GM12878 (cell line): ENCODE data around the gene ABL2. TPM values are rescaled to one million over a fixed set of nuclear protein-coding genes. Genes with fewer than 3 reads are reported as not detected.

Source experiments
- ATAC-seq: fragments of 200-7000 bp; cut with Tn5 transposase; 3 replicates; pipeline ENCODE4 v1.9.1; 2020; ENCODE audit warnings: mild to moderate bottlenecking, moderate library complexity
- BruUV-seq: library from RNA; stranded (reverse); fragments of 400-500 nt; replicated peaks from 2 replicates; lab custom pipeline; 2021; lab: Mats Ljungman, UMichigan
- CTCF ChIA-PET: fragments of 300-600 bp; sonication (Branson Sonifier 250); formaldehyde crosslinking; extraction: SDS; loops from one replicate; lab custom pipeline; 2021; ENCODE audit warnings: inconsistent platforms; lab: Yijun Ruan, JAX
- POLR2A ChIA-PET: fragments of 350-600 bp; formaldehyde crosslinking; extraction: SDS; loops from one replicate; lab custom pipeline; 2021; ENCODE audit warnings: inconsistent platforms; lab: Charles Lee
- RAD21 ChIA-PET: fragments of 300-600 bp; sonication (Branson Sonifier 250); formaldehyde crosslinking; loops from one replicate; lab custom pipeline; 2023; ENCODE audit warnings: antibody characterized with exemption; ENCODE audit not compliant: unreplicated experiment; lab: Charles Lee
- SMC1A ChIA-PET: fragments of 300-600 bp; sonication (Branson Sonifier 250); formaldehyde crosslinking; loops from one replicate; lab custom pipeline; 2023; ENCODE audit not compliant: unreplicated experiment, uncharacterized antibody; lab: Charles Lee
- DNase-seq: peaks from one replicate; pipeline ENCODE4 v3.0.0-alpha.2; 2011; ENCODE audit warnings: low read depth, low spot score
- FAIRE-seq: peaks from 3 replicates; lab custom pipeline; 2011; peaks lifted over from hg19 to GRCh38; lab: Jason Lieb, UNC
- H2AFZ ChIP-seq: 2 replicates; pipeline ENCODE4 v1.6.0; 2011; ENCODE audit warnings: low read depth, low read length, control low read depth; ENCODE audit not compliant: control insufficient read depth
- H3K27ac ChIP-seq: 2 replicates; pipeline ENCODE4 v1.5.1; 2011; ENCODE audit warnings: control low read depth; ENCODE audit not compliant: control insufficient read depth, insufficient read depth
- H3K27me3 ChIP-seq, 2 experiments: replicated peaks in 1 of 2; 2 replicates each; pipeline versions ENCODE4 v1.6.0 to v1.6.1; 2011; ENCODE audit warnings: low read length in 1 of 2; ENCODE audit not compliant: control insufficient read depth in 2 of 2, insufficient read depth in 2 of 2
- H3K36me3 ChIP-seq, 2 experiments: 2 replicates each; pipeline ENCODE4 v1.5.1; 2011; ENCODE audit warnings: low read length in 1 of 2; ENCODE audit not compliant: control insufficient read depth in 2 of 2, insufficient read depth in 2 of 2
- H3K4me1 ChIP-seq: 2 replicates; pipeline ENCODE4 v1.6.1; 2011; ENCODE audit warnings: mild to moderate bottlenecking, low read length, moderate library complexity, mixed read lengths; ENCODE audit not compliant: control insufficient read depth, insufficient read depth
- H3K4me2 ChIP-seq: 2 replicates; pipeline ENCODE4 v1.6.0; 2011; ENCODE audit warnings: control low read depth; ENCODE audit not compliant: control insufficient read depth, insufficient read depth
- H3K4me3 ChIP-seq: fragments of 200-600 bp; sonication (generic); 2 replicates; pipeline ENCODE4 v1.5.1; 2016
- H3K79me2 ChIP-seq: 2 replicates; pipeline ENCODE4 v1.6.0; 2011; ENCODE audit warnings: low read length; ENCODE audit not compliant: control insufficient read depth, insufficient read depth
- H3K9ac ChIP-seq: 2 replicates; pipeline ENCODE4 v1.8.0; 2011; ENCODE audit warnings: low read length, control low read depth, mixed read lengths; ENCODE audit not compliant: control insufficient read depth, insufficient read depth
- H3K9me3 ChIP-seq: replicated peaks from 3 replicates; pipeline ENCODE4 v1.5.1; 2011; ENCODE audit warnings: mild to moderate bottlenecking, low read length; ENCODE audit not compliant: control insufficient read depth, insufficient read depth
- H4K20me1 ChIP-seq: 2 replicates; pipeline ENCODE4 v1.6.0; 2011; ENCODE audit not compliant: control insufficient read depth, insufficient read depth
- BCL11A ChIP-seq: IDR thresholded peaks from 2 replicates; pipeline ENCODE4 v1.6.1; 2011; ENCODE audit warnings: low read depth, low read length
- CHD1 ChIP-seq: IDR thresholded peaks from 2 replicates; pipeline ENCODE4 v1.6.1; 2012; ENCODE audit warnings: low read depth, low read length, improper control_type of control experiment
- CHD4 ChIP-seq: fragments of 200-600 bp; sonication (generic); IDR thresholded peaks from 2 replicates; pipeline ENCODE4 v1.6.1; 2016; ENCODE audit warnings: mild to moderate bottlenecking
- CREB1 ChIP-seq: IDR thresholded peaks from 2 replicates; pipeline ENCODE4 v1.6.1; 2012; ENCODE audit warnings: low read depth, mild to moderate bottlenecking, inconsistent platforms
- EED ChIP-seq: sonication (generic); IDR thresholded peaks from 2 replicates; pipeline ENCODE4 v1.6.1; 2016; ENCODE audit warnings: antibody characterized with exemption, low read depth
- EGR1 ChIP-seq, 2 experiments: IDR thresholded peaks; 1 replicate in 1 of 2; 2 replicates in 1 of 2; pipeline ENCODE4 v1.6.1; 2011 to 2012; ENCODE audit warnings: low read depth in 2 of 2, low read length in 2 of 2, borderline replicate concordance in 1 of 2, mild to moderate bottlenecking in 1 of 2, moderate library complexity in 1 of 2
- EP300 ChIP-seq, 2 experiments: fragments of 150-350 bp in 1 of 2; IDR thresholded peaks; 2 replicates each; pipeline ENCODE4 v1.6.1; 2011 to 2012; ENCODE audit warnings: low read depth in 2 of 2, low read length in 2 of 2, borderline replicate concordance in 1 of 2, improper control_type of control experiment in 1 of 2, inconsistent platforms in 1 of 2; ENCODE audit not compliant: control insufficient read depth in 1 of 2
- HDAC2 ChIP-seq: fragments of 200-600 bp; sonication (generic); IDR thresholded peaks from 2 replicates; pipeline ENCODE4 v1.6.1; 2017
- IRF4 ChIP-seq: IDR thresholded peaks from 2 replicates; pipeline ENCODE4 v1.6.1; 2011; ENCODE audit warnings: low read depth, low read length
- MEF2B ChIP-seq: fragments of 450-650 bp; IDR thresholded peaks from 2 replicates; pipeline ENCODE4 v1.6.1; 2018; ENCODE audit warnings: mild to moderate bottlenecking, moderate library complexity; ENCODE audit not compliant: partially characterized antibody, poor library complexity, severe bottlenecking
- NKRF ChIP-seq: fragments of 450-650 bp; conservative IDR thresholded peaks from 2 replicates; pipeline ENCODE4 v1.6.1; 2017; ENCODE audit warnings: mild to moderate bottlenecking, moderate library complexity
- NRF1 ChIP-seq: conservative IDR thresholded peaks from 2 replicates; pipeline ENCODE4 v1.6.1; 2011; ENCODE audit warnings: mild to moderate bottlenecking, low read depth, low read length, improper control_type of control experiment
- RCOR1 ChIP-seq: conservative IDR thresholded peaks from 2 replicates; pipeline ENCODE4 v1.6.1; 2012; ENCODE audit warnings: low read depth, low read length, improper control_type of control experiment
- RELB ChIP-seq: fragments of 450-650 bp; IDR thresholded peaks from 2 replicates; pipeline ENCODE4 v1.6.1; 2017; ENCODE audit warnings: low read depth, mild to moderate bottlenecking, moderate library complexity
- SIN3A ChIP-seq: IDR thresholded peaks from 2 replicates; pipeline ENCODE4 v1.6.1; 2012; ENCODE audit warnings: low read depth, low read length, improper control_type of control experiment
- SKIL ChIP-seq: fragments of 450-650 bp; IDR thresholded peaks from 2 replicates; pipeline ENCODE4 v1.6.1; 2017; ENCODE audit warnings: mild to moderate bottlenecking, low read depth, inconsistent platforms; ENCODE audit not compliant: poor library complexity, severe bottlenecking
- SRF ChIP-seq, 2 experiments: IDR thresholded peaks; 2 replicates each; pipeline ENCODE4 v1.6.1; 2011; ENCODE audit warnings: low read depth in 2 of 2, low read length in 2 of 2, mild to moderate bottlenecking in 1 of 2, moderate library complexity in 1 of 2
- WRNIP1 ChIP-seq: IDR thresholded peaks from 2 replicates; pipeline ENCODE4 v1.6.1; 2011; ENCODE audit warnings: low read depth, low read length, improper control_type of control experiment, borderline replicate concordance
- ZNF24 ChIP-seq: fragments of 450-650 bp; IDR thresholded peaks from 2 replicates; pipeline ENCODE4 v1.6.1; 2017; ENCODE audit warnings: antibody characterized with exemption, mild to moderate bottlenecking
- ZZZ3 ChIP-seq: IDR thresholded peaks from 2 replicates; pipeline ENCODE4 v1.6.1; 2011; ENCODE audit warnings: low read depth; ENCODE audit not compliant: control insufficient read depth, insufficient read length
- WGBS: methylation state at CpG from one replicate; pipeline ENCODE4 v1.1.6; 2016; ENCODE audit warnings: low lambda C conversion rate; ENCODE audit not compliant: insufficient replicate concordance, insufficient coverage; ENCODE audit errors: missing lambda C conversion rate; 5-methylcytosine and 5-hydroxymethylcytosine counted together
- in situ Hi-C: fragments of 300-500 bp; cut with MboI; formaldehyde crosslinking; loops from 9 replicates; pipeline ENCODE4 v1.14.3; 2018; ENCODE audit warnings: mixed read lengths
- intact Hi-C: fragments of 100-400 bp; cut with micrococcal nuclease; formaldehyde crosslinking; loops from one replicate; pipeline ENCODE4 v1.14.2; 2022; ENCODE audit not compliant: unreplicated experiment
- polyA plus RNA-seq, 11 experiments: library from polyadenylated mRNA; depleted of rRNA in 4 of 11; unstranded in 6 of 11; stranded (reverse) in 5 of 11; fragments of >200 nt; fragmentation: Nextera tagmentation in 4 of 11; fragmentation: Illumina TruSeq in 1 of 11; extraction: Ambion mirVana in 4 of 11; extraction: Trizol in 1 of 11; gene quantifications; 1 replicate in 1 of 11; 2 replicates in 10 of 11; pipeline versions ENCODE4 v1.2.1 to v1.2.3, GENCODE V29; 2011 to 2016; ENCODE audit warnings: inconsistent platforms in 2 of 11, missing spikeins in 2 of 11, low read depth in 1 of 11
- total RNA-seq, 4 experiments: library from RNA; depleted of rRNA in 3 of 4; stranded (reverse); fragments of >200 nt in 3 of 4; fragmentation: Illumina TruSeq in 1 of 4; extraction: Trizol in 1 of 4; gene quantifications; 2 replicates each; pipeline versions ENCODE4 v1.2.1 to v1.2.3, GENCODE V29; 2013 to 2021

The ABL2 gene
- total and polyA plus RNA-seq, 10 of the 15 experiments (the other 5 are each of a cell fraction or from before 2014, with no cell fraction given): 0.57 to 9.4 (median 3.6) TPM

- H3K27ac ChIP-seq: no peak overlapping the region
- POLR2A ChIA-PET: interaction anchor here (1.1 to 1.3 kb wide), 2 partner anchors 11 to 61 kb away, joined by 3 read pairs; no protein-coding TSS in a partner anchor
- WGBS: 53% methylated on average over 6 of the region's 6 CpGs
- TF ChIP-seq NKRF (no peak), SRF (IDR thresholded peaks at IDR 0.05; ENCODE audit: low read depth in 2 of 2, low read length in 2 of 2) (no peak), CREB1 (no peak), IRF4 (no peak), EED (no peak), RCOR1 (no peak), ZZZ3 (no peak), EGR1 (IDR thresholded peaks at IDR 0.05; ENCODE audit: borderline replicate concordance in 1 of 2, low read depth in 2 of 2, low read length in 2 of 2) (no peak), MEF2B (no peak), SIN3A (no peak), WRNIP1 (no peak), EP300 (IDR thresholded peaks at IDR 0.05; ENCODE audit: borderline replicate concordance in 1 of 2, control insufficient read depth in 1 of 2, low read depth in 2 of 2, low read length in 2 of 2) (no peak), HDAC2 (no peak), BCL11A (no peak), CHD1 (no peak), NRF1 (no peak), RELB (no peak), ZNF24 (no peak), CHD4 (no peak), SKIL (no peak)
- no peaks in the 10 kb centered on the region for H3K36me3 ChIP-seq
- no peaks in the 10 kb centered on the region for H4K20me1 ChIP-seq
- H3K79me2 ChIP-seq: no peaks in the 10 kb centered on the region; the same call in 1 of the 2 replicates
- BruUV-seq: no TSS peak
- no peak for DNase-seq
- H3K27me3 ChIP-seq: no peaks in the 10 kb centered on the region
- H3K4me2 ChIP-seq: no peak overlapping the region
- ATAC-seq: no peak
- no peak overlapping the region for H3K9ac ChIP-seq
- H3K9me3 ChIP-seq: peaks cover 5% of the 10 kb centered on the region
- no peak for FAIRE-seq
- intact Hi-C loops: no loop called here
- H2AFZ ChIP-seq: no peak overlapping the region
- H3K4me3 ChIP-seq: no peak overlapping the region
- in situ Hi-C loops: no loop called here
- H3K4me1 ChIP-seq: no peaks in the 10 kb centered on the region
- CTCF ChIA-PET: interaction anchor here (1.3 to 1.5 kb wide), 2 partner anchors 11 to 32 kb away, joined by 4 read pairs; no protein-coding TSS in a partner anchor
- RAD21 ChIA-PET: no interaction called here
- SMC1A ChIA-PET: interaction anchor here (1.3 to 1.5 kb wide), 2 partner anchors 29 to 48 kb away, joined by 5 to 6 read pairs; no protein-coding TSS in a partner anchor
Observed at GRCh38 chr1:179153217-179153616, 76.3 kb downstream of the ABL2 start.
